ENCODE results near the gene GBGT1.

DNA sequence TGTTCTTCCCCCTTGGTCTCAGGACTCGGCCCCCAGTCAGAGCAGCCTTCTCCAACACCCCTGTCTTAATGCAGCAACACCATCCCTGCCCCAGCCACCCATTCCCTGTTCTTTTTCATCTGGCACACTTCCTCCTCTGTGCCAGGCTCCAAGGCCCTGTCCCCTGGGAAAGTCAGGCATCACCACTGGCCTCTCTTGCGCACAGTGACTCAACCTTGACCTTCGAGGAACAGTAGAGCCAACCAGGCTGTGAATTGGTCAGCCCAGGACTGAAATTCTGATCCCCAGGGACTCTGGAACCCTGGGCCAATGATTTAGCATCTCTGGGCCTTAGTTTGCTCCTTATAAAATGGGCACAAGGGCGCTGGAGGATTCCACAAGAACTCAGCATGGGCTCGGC is 32.2 kb downstream of the GBGT1 start:
- TF ChIP-seq EZH2 (IDR thresholded peaks at IDR 0.05; ENCODE audit: low read depth, unreplicated experiment) (no peak), CTCF (conservative IDR thresholded peaks at IDR 0.05; ENCODE audit: low read depth in 2 of 2) (no peak), ZNF114 (CRISPR knock-in tag; IDR thresholded peaks at IDR 0.05) (no peak), POLR2AphosphoS5 (IDR thresholded peaks at IDR 0.05; ENCODE audit: low read depth) (no peak), STAT1 (IDR thresholded peaks at IDR 0.05; ENCODE audit: unreplicated experiment) (no peak), EZH2phosphoT487 (IDR thresholded peaks at IDR 0.05; ENCODE audit: unreplicated experiment) (no peak), CREB1 (CRISPR knock-in tag; IDR thresholded peaks at IDR 0.05; ENCODE audit: low read depth) (no peak)
- TF ChIP-seq, protein P1, sequence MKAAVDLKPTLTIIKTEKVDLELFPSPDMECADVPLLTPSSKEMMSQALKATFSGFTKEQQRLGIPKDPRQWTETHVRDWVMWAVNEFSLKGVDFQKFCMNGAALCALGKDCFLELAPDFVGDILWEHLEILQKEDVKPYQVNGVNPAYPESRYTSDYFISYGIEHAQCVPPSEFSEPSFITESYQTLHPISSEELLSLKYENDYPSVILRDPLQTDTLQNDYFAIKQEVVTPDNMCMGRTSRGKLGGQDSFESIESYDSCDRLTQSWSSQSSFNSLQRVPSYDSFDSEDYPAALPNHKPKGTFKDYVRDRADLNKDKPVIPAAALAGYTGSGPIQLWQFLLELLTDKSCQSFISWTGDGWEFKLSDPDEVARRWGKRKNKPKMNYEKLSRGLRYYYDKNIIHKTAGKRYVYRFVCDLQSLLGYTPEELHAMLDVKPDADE (IDR thresholded peaks at IDR 0.05): no peak
- TF ChIP-seq, protein P2, sequence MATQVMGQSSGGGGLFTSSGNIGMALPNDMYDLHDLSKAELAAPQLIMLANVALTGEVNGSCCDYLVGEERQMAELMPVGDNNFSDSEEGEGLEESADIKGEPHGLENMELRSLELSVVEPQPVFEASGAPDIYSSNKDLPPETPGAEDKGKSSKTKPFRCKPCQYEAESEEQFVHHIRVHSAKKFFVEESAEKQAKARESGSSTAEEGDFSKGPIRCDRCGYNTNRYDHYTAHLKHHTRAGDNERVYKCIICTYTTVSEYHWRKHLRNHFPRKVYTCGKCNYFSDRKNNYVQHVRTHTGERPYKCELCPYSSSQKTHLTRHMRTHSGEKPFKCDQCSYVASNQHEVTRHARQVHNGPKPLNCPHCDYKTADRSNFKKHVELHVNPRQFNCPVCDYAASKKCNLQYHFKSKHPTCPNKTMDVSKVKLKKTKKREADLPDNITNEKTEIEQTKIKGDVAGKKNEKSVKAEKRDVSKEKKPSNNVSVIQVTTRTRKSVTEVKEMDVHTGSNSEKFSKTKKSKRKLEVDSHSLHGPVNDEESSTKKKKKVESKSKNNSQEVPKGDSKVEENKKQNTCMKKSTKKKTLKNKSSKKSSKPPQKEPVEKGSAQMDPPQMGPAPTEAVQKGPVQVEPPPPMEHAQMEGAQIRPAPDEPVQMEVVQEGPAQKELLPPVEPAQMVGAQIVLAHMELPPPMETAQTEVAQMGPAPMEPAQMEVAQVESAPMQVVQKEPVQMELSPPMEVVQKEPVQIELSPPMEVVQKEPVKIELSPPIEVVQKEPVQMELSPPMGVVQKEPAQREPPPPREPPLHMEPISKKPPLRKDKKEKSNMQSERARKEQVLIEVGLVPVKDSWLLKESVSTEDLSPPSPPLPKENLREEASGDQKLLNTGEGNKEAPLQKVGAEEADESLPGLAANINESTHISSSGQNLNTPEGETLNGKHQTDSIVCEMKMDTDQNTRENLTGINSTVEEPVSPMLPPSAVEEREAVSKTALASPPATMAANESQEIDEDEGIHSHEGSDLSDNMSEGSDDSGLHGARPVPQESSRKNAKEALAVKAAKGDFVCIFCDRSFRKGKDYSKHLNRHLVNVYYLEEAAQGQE (IDR thresholded peaks at IDR 0.05; ENCODE audit: unreplicated experiment): no peak

All from GM23338 (cell line).